Measurements from ENCODE around the gene TMEM263. TPM values are rescaled to one million over a fixed set of nuclear protein-coding genes. Genes with fewer than 3 reads are reported as not detected.
"Not testable (repeated sequence)": the region's sequence is repeated elsewhere in the genome, so short reads cannot be mapped to it uniquely, and the experiment has no call there.

TMEM263 gene
- total RNA-seq, 4 donors from 2014 or later, result 4.6 to 11.9 (median 10.0) TPM

DNA sequence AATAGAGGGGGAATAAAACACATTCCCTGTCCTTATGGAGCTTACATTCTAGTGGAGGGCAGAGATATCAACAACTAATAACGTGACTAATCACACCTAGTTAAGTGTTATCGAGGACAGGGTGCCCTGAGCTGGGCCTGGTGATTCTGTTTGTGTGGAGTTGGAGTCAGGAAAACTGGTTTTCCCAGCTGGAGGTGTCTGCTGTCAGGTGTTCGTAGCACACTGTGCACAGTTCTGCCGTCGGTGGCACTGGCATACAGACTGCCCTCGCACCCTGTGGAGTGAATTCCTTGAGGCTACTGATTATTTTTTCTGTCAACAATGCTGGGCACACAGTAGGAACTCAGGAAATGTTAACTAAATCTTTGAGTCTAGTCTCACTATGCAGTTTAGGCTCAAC, 32.1 kb downstream of the TMEM263 start:
- intact Hi-C loops (cut with DNase I; ENCODE audit: low total_unique reads), result no loop called here
- no peak overlapping the region for H3K4me3 ChIP-seq (ENCODE audit: low read depth, poor library complexity, severe bottlenecking)
- WGBS, 2 donors, result 33 to 67% methylated on average over 6 of the region's 6 CpGs
- DNase-seq (ENCODE audit: low spot score in 2 of 2), result no peak
- TF ChIP-seq, protein P1, sequence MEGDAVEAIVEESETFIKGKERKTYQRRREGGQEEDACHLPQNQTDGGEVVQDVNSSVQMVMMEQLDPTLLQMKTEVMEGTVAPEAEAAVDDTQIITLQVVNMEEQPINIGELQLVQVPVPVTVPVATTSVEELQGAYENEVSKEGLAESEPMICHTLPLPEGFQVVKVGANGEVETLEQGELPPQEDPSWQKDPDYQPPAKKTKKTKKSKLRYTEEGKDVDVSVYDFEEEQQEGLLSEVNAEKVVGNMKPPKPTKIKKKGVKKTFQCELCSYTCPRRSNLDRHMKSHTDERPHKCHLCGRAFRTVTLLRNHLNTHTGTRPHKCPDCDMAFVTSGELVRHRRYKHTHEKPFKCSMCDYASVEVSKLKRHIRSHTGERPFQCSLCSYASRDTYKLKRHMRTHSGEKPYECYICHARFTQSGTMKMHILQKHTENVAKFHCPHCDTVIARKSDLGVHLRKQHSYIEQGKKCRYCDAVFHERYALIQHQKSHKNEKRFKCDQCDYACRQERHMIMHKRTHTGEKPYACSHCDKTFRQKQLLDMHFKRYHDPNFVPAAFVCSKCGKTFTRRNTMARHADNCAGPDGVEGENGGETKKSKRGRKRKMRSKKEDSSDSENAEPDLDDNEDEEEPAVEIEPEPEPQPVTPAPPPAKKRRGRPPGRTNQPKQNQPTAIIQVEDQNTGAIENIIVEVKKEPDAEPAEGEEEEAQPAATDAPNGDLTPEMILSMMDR (IDR thresholded peaks at IDR 0.05), result no peak
- no peak for TF ChIP-seq POLR2A (IDR thresholded peaks at IDR 0.05)

GRCh38 chr12:106994579-106995220, 39.0 kb downstream of the TMEM263 start:
- WGBS, 2 donors, result 43 to 53% methylated on average over 2 of the region's 2 CpGs
- no peak for DNase-seq (ENCODE audit: low spot score in 2 of 2)
- H3K4me3 ChIP-seq (ENCODE audit: low read depth, poor library complexity, severe bottlenecking), result no peak overlapping the region
- TF ChIP-seq POLR2A (IDR thresholded peaks at IDR 0.05), result no peak
- TF ChIP-seq, protein P1 (IDR thresholded peaks at IDR 0.05), result no peak
- intact Hi-C loops (cut with DNase I; ENCODE audit: low total_unique reads), result no loop called here

DNA sequence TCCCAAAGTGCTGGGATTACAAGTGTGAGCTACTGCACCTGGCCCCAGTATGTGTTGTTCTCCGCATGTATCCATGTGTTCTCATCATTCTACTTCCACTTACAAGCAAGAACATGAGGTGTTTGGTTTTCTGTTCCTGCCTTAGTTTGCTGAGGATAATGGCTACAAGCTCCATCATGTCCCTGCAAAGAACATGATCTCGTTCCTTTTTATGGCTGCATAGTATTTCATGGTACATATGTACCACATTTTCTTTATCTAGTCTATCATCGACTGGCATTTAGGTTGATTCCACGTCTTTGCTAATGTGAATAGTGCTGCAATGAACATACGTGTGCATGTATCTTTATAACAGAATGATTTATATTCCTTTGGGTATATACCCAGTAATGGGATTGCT, 40.4 kb downstream of the TMEM263 start:
- H3K4me3 ChIP-seq (ENCODE audit: low read depth, poor library complexity, severe bottlenecking); DNase-seq (ENCODE audit: low spot score in 2 of 2); intact Hi-C loops (cut with DNase I; ENCODE audit: low total_unique reads): not testable (repeated sequence)
- 96 to 99% methylated on average over 5 of the region's 5 CpGs for WGBS, 2 donors

DNA sequence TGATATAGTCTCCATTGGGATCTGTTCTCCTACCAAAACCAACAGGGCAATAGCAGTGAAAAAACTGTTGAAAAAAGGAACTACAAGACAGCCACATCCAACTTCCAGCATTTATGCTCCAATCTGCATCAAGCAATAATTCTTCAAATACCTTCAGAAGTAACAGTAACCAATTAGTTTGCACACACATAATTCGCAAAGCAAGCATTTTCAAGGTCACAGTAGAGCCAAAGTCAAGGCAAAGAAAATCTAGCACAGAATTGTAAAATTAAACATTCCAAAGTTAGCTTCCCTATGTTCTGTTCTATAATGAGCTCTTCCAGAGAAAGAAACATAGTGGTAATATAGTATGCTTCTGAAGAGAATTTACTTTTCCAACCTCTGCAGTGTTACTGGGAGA, 42.2 kb downstream of the TMEM263 start:
- intact Hi-C loops (cut with DNase I; ENCODE audit: low total_unique reads), result no loop called here
- H3K4me3 ChIP-seq (ENCODE audit: low read depth, poor library complexity, severe bottlenecking), result no peak overlapping the region
- no peak for DNase-seq (ENCODE audit: low spot score in 2 of 2)
- WGBS, 2 donors, result 97 to 100% methylated on average over 1 of the region's 1 CpG
- TF ChIP-seq POLR2A (IDR thresholded peaks at IDR 0.05), result no peak
- TF ChIP-seq, protein P1 (IDR thresholded peaks at IDR 0.05), result no peak

DNA sequence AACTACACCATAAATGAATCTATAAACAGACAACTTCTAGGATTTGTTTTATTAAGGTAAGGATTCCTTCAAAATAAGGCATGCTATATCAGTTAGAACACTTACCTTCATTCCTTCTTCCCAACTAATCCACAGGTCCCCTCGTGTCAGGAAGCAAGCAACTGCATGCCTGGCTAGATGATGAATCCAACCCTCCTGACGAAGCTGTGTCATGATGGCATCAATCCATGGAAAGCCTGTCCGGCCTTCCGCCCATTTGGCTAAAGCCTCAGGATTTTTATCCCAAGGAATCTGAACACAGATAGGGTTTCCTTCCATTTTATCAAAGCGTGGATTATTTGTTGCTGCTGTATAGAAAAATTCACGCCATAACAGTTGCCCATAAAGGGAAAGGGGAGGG, 43.7 kb downstream of the TMEM263 start:
- no peak overlapping the region for H3K4me3 ChIP-seq (ENCODE audit: low read depth, poor library complexity, severe bottlenecking)
- TF ChIP-seq, protein P1 (IDR thresholded peaks at IDR 0.05), result no peak
- no peak for TF ChIP-seq POLR2A (IDR thresholded peaks at IDR 0.05)
- no peak for DNase-seq (ENCODE audit: low spot score in 2 of 2)
- intact Hi-C loops (cut with DNase I; ENCODE audit: low total_unique reads), result no loop called here
- 55 to 56% methylated on average over 6 of the region's 6 CpGs for WGBS, 2 donors

GRCh38 chr12:107002665-107003064, 47.0 kb downstream of the TMEM263 start:
- intact Hi-C loops (cut with DNase I; ENCODE audit: low total_unique reads), result not testable (repeated sequence)

DNA sequence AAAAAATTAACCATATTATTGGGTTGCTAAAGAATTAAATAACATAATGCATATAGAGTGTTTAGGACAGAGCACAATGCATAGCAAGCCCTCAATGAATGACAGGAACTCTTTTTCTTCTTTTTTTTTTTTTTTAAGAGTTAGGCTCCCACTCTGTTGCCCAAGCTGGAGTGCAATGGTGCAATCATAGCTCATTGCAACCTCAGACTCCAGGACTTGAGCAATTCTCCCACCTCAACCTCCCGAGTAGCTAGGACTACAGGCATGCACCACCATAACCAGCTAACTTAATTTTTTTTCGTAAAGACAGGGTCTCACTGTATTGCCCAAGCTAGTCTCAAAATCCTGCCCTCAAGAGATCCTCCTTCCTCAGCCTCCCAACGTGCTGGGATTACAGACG, 51.7 kb downstream of the TMEM263 start:
- H3K4me3 ChIP-seq (ENCODE audit: low read depth, poor library complexity, severe bottlenecking), result no peak overlapping the region
- DNase-seq (ENCODE audit: low spot score in 2 of 2), result no peak
- intact Hi-C loops (cut with DNase I; ENCODE audit: low total_unique reads), result no loop called here
- TF ChIP-seq, protein P1 (IDR thresholded peaks at IDR 0.05), result no peak
- no peak for TF ChIP-seq POLR2A (IDR thresholded peaks at IDR 0.05)
- WGBS, 2 donors, result 93 to 97% methylated on average over 4 of the region's 4 CpGs

More at GRCh38 chr12:107002665-107003064, 47.0 kb downstream of the TMEM263 start:
- not testable (repeated sequence) for H3K4me3 ChIP-seq (ENCODE audit: low read depth, poor library complexity, severe bottlenecking); DNase-seq (ENCODE audit: low spot score in 2 of 2)
- WGBS, 2 donors, result 66 to 86% methylated on average over 4 of the region's 4 CpGs
